Upper lobe of left lung (tissue), 6 donors: ENCODE measurements around the gene TTYH3. TPM values are rescaled to one million over a fixed set of nuclear protein-coding genes. Genes with fewer than 3 reads are reported as not detected.

Source experiments
- ATAC-seq, 2 donors: fragments of 200-7000 bp; cut with Tn5 transposase; one replicate each; pipeline ENCODE4 v1.9.1; 2022; ENCODE audit warnings: mild to moderate bottlenecking in 2 of 2, moderate library complexity in 2 of 2; ENCODE audit not compliant: low FRiP score in 2 of 2
- DNase-seq, 2 donors: peaks; one replicate each; pipeline ENCODE4 v3.0.0-alpha.2; 2019 to 2020
- H3K27ac ChIP-seq, 4 donors: fragments of 200-600 bp; sonication (generic); one replicate each; pipeline ENCODE4 v1.5.1; 2016 to 2019
- H3K27me3 ChIP-seq, 4 donors: fragments of 200-600 bp; sonication (generic); one replicate each; pipeline ENCODE4 v1.5.1; 2017 to 2019
- H3K36me3 ChIP-seq, 4 donors: fragments of 200-600 bp; sonication (generic); one replicate each; pipeline ENCODE4 v1.5.1; 2016 to 2019
- H3K4me1 ChIP-seq, 4 donors: fragments of 200-600 bp; sonication (generic); one replicate each; pipeline ENCODE4 v1.5.1; 2018 to 2019
- H3K4me3 ChIP-seq, 4 donors: fragments of 200-600 bp; sonication (generic); one replicate each; pipeline ENCODE4 v1.5.1; 2017 to 2019; ENCODE audit warnings: mild to moderate bottlenecking in 2 of 4, moderate library complexity in 1 of 4
- H3K9me3 ChIP-seq, 4 donors: fragments of 200-600 bp; sonication (generic); one replicate each; pipeline ENCODE4 v1.5.1; 2018 to 2019
- EP300 ChIP-seq, 4 donors: sonication (generic); formaldehyde crosslinking; IDR thresholded peaks; one replicate each; pipeline ENCODE4 v1.5.1; 2017; ENCODE audit warnings: antibody characterized with exemption in 4 of 4, control low read depth in 2 of 4
- POLR2A ChIP-seq, 4 donors: fragments of 450-650 bp; IDR thresholded peaks; one replicate each; pipeline ENCODE4 v1.5.1; 2016 to 2017; ENCODE audit warnings: antibody characterized with exemption in 4 of 4, mild to moderate bottlenecking in 2 of 4
- POLR2AphosphoS5 ChIP-seq, 2 donors: sonication (generic); formaldehyde crosslinking; IDR thresholded peaks; one replicate each; pipeline ENCODE4 v1.5.1; 2017; ENCODE audit warnings: antibody characterized with exemption in 2 of 2
- WGBS, 2 donors: methylation state at CpG; one replicate each; pipeline ENCODE4 v1.1.5; 2017 to 2018; 5-methylcytosine and 5-hydroxymethylcytosine counted together
- total RNA-seq, 6 donors: library from RNA; depleted of rRNA in 4 of 6; stranded (reverse); fragments of >200 nt in 4 of 6; gene quantifications; one replicate each; pipeline versions ENCODE4 v1.1.0 to v1.2.1, GENCODE V29; 2016 to 2021
- TF ChIP-seq, protein P1 (sequence below), 6 experiments: fragments of 450-650 bp in 4 of 6; fragments of 200-600 bp in 2 of 6; sonication (generic) in 2 of 6; IDR thresholded peaks; one replicate each; pipeline ENCODE4 v1.5.1; 2016 to 2019; ENCODE audit warnings: antibody characterized with exemption in 6 of 6
- donor health status: DM: no; HTN: no; CAD: no; lungs with moderate emphysema.
- donor health status: DM: no; HTN: yes; CAD: no; lungs with severe emphysema.

The TTYH3 gene
- total RNA-seq, 6 donors from 2014 or later: 16.5 to 69.6 (median 58.1) TPM

DNA sequence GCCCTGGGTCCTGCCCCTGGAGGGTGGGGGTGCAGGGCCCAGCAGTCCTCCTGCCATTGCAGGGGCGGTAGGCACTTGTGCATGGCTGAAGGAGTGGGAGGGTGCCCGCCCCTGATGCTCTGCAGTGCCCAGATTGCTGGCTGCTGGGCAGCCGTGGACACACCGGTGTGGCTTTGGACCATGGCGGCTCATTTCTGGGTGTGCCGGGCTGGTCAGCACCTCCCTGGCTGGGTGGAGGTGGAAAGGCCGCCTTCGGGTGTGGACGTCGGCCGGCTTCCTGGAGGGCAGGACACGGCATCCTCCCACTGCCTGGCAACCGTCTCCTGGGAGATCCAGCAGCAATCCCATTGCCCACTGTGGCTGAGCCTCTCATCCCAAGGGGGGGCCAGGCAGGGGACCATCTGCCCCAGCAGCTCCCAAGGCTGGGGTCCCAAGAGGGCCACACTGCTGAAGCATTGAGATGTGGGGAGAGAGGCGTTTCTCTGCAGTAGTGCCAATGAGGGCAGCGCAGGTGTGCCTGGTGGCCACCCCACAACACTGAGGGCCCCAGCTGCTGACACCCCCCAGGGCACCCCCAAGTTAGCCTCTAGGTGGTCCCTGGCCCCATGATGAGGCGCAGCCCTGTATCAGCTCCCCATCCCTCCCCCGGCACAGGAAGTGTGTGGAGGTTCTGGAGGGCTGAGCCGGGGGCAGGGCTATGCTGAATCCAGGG, 12.9 kb downstream of the TTYH3 start:
- WGBS, 2 donors: 71% methylated on average over 18 of the region's 18 CpGs; no CpG with 5 or more reads in 1 of the 2 donors
- Histone ChIP-seq H3K4me3 (peak overlapping the region in 1 of 4 donors; percentile 11), H3K9me3 (no peaks in the 10 kb centered on the region), H3K27ac (peak overlapping the region in 3 of 4 donors; percentile 24 to 49 (median 32)), H3K36me3 (peaks cover 0 to 27% (median 22%) of the 10 kb centered on the region in 4 donors), H3K27me3 (no peaks in the 10 kb centered on the region), H3K4me1 (peaks cover 46 to 61% (median 49%) of the 10 kb centered on the region in 4 donors)
- TF ChIP-seq POLR2AphosphoS5 (IDR thresholded peaks at IDR 0.05) (no peak), POLR2A (IDR thresholded peaks at IDR 0.05) (no peak), EP300 (IDR thresholded peaks at IDR 0.05) (no peak)
- TF ChIP-seq, protein P1, sequence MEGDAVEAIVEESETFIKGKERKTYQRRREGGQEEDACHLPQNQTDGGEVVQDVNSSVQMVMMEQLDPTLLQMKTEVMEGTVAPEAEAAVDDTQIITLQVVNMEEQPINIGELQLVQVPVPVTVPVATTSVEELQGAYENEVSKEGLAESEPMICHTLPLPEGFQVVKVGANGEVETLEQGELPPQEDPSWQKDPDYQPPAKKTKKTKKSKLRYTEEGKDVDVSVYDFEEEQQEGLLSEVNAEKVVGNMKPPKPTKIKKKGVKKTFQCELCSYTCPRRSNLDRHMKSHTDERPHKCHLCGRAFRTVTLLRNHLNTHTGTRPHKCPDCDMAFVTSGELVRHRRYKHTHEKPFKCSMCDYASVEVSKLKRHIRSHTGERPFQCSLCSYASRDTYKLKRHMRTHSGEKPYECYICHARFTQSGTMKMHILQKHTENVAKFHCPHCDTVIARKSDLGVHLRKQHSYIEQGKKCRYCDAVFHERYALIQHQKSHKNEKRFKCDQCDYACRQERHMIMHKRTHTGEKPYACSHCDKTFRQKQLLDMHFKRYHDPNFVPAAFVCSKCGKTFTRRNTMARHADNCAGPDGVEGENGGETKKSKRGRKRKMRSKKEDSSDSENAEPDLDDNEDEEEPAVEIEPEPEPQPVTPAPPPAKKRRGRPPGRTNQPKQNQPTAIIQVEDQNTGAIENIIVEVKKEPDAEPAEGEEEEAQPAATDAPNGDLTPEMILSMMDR (IDR thresholded peaks at IDR 0.05): no peak
- ATAC-seq (no peak), DNase-seq (peak in 1 of 2 donors; percentile 73)

DNA sequence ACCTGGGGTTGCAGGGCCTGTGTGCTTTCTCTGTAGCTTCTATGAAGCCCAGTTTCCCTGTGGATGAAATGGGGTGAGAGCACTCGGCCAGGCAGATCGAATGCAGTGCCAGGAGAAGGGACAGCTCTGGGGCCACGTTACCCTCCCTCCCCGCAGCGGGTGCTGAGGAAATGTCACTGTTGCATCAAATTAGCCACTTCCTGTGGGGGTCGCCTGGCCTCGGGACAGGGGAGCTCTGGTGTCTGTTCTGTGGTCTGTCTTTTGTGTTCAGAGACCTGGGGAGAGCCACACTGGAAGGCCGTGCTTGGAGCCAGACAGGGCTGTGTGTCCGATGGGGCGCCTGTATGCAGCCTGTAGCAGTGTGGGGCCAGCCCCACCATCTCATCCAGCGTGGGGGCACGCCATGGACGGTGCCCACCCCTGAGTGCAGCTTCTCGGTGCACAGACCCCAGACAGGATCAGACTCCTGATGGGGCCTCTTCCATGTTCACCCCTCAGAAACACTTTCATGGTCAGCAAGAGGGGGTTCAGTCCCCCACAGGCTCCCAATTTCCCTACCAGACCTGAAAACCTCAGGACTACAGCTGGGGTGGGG, 13.6 kb downstream of the TTYH3 start:
- TF ChIP-seq POLR2AphosphoS5 (IDR thresholded peaks at IDR 0.05) (no peak), EP300 (IDR thresholded peaks at IDR 0.05) (no peak), POLR2A (IDR thresholded peaks at IDR 0.05) (no peak)
- TF ChIP-seq, protein P1 (IDR thresholded peaks at IDR 0.05): no peak
- DNase-seq (peak in 1 of 2 donors; percentile 59), ATAC-seq (no peak)
- Histone ChIP-seq H3K9me3 (no peaks in the 10 kb centered on the region), H3K4me3 (peak overlapping the region in 1 of 4 donors; percentile 11), H3K4me1 (peaks cover 40 to 54% (median 43%) of the 10 kb centered on the region in 4 donors), H3K36me3 (peaks cover 0 to 31% (median 27%) of the 10 kb centered on the region in 4 donors), H3K27me3 (no peaks in the 10 kb centered on the region), H3K27ac (peak overlapping the region in 2 of 4 donors; percentile 32 to 49)
- 49 to 57% methylated on average over 3 to 12 of the region's 14 CpGs for WGBS, 2 donors

DNA sequence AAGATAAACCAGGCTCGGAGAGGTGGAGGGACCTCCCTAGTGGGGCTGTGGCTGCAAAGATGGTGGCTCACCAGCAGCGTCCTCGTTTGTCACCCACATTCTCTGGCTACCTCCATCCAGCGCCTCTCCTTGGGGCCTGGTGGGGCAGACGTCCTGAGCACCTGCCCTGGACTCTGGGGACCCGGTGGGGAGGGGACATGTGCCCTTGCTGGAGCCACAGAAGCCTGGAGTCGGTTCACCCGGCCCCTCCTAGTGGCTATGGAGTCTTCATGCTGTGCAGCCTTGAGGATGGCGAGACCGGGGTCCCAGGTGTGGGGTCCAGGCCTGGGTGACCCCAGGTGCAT, 14.5 kb downstream of the TTYH3 start:
- Histone ChIP-seq H3K27ac (no peak overlapping the region), H3K4me3 (no peak overlapping the region), H3K4me1 (peaks cover 31 to 45% (median 33%) of the 10 kb centered on the region in 4 donors), H3K27me3 (no peaks in the 10 kb centered on the region), H3K9me3 (no peaks in the 10 kb centered on the region), H3K36me3 (peaks cover 0 to 40% (median 29%) of the 10 kb centered on the region in 4 donors)
- 89 to 97% methylated on average over 8 to 9 of the region's 10 CpGs for WGBS, 2 donors
- DNase-seq: peak in 1 of 2 donors; percentile 56
- no peak for ATAC-seq
- TF ChIP-seq POLR2AphosphoS5 (IDR thresholded peaks at IDR 0.05): no peak
- TF ChIP-seq POLR2A (IDR thresholded peaks at IDR 0.05): no peak
- TF ChIP-seq, protein P1 (IDR thresholded peaks at IDR 0.05): no peak
- TF ChIP-seq EP300 (IDR thresholded peaks at IDR 0.05): no peak

DNA sequence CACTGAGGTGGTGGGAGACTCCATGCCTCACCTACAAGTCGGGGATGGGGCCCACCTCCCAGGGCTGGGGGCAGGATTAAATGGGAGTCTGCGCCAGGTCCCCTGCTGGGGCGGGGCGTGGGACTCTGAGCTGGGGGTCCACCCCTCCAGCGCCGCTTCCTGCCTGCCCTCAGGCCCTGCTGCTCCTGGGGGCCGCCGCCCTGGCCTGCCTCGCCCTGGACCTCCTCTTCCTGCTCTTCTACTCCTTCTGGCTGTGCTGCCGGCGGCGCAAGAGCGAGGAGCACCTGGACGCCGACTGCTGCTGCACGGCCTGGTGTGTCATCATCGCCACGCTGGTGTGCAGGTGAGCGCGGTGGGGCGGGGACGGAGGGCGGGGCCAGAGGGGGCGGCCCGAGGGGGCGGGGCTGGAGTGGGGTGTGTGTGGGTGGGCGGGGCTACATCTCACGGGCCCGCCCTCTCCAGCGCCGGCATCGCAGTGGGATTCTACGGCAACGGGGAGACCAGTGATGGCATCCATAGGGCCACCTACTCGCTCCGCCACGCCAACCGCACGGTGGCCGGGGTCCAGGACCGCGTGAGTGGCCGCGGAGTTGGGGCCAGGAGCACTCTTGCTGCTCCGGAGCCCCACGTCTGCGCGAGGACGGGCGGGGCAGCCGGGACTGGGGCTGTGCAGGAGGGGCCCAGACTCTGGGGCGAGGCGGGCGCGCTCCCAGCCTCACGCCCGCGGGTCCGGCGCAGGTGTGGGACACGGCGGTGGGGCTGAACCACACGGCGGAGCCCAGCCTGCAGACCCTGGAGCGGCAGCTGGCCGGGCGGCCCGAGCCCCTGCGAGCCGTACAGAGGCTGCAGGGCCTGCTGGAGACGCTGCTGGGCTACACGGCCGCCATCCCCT, 15.1 kb downstream of the TTYH3 start:
- peaks cover 0 to 46% (median 33%) of the 10 kb centered on the region in 4 donors for H3K36me3 ChIP-seq
- peaks cover 25 to 39% (median 27%) of the 10 kb centered on the region in 4 donors for H3K4me1 ChIP-seq
- no peaks in the 10 kb centered on the region for H3K27me3 ChIP-seq

More for the DNA sequence above, 15.1 kb downstream of the TTYH3 start:
- ATAC-seq (no peak), DNase-seq (peak in 1 of 2 donors; percentile 83)
- TF ChIP-seq POLR2A (IDR thresholded peaks at IDR 0.05): no peak
- TF ChIP-seq POLR2AphosphoS5 (IDR thresholded peaks at IDR 0.05): no peak
- TF ChIP-seq EP300 (IDR thresholded peaks at IDR 0.05): no peak
- TF ChIP-seq, protein P1 (IDR thresholded peaks at IDR 0.05): no peak
- WGBS, 2 donors: 89 to 91% methylated on average over 27 to 71 of the region's 73 CpGs
- Histone ChIP-seq H3K9me3 (no peaks in the 10 kb centered on the region), H3K4me3 (no peak overlapping the region), H3K27ac (no peak overlapping the region)
